OCI-LY7 (cell line): Measurements from ENCODE around the gene ADD1. TPM values are rescaled to one million over a fixed set of nuclear protein-coding genes. Genes with fewer than 3 reads are reported as not detected.

Experiments
- BruUV-seq: library from RNA; stranded (reverse); fragments of 400-500 nt; replicated peaks from 2 replicates; lab custom pipeline; 2021; lab: Mats Ljungman, UMichigan
- CTCF ChIA-PET: fragments of 300-600 bp; sonication (Branson Sonifier 250); formaldehyde crosslinking; loops from one replicate; lab custom pipeline; 2022; ENCODE audit warnings: antibody characterized with exemption; ENCODE audit not compliant: unreplicated experiment; lab: Charles Lee
- POLR2A ChIA-PET: fragments of 300-600 bp; sonication (Branson Sonifier 250); formaldehyde crosslinking; loops from one replicate; lab custom pipeline; 2022; ENCODE audit warnings: antibody characterized with exemption; lab: Charles Lee
- DNase-seq: peaks from one replicate; pipeline ENCODE4 v3.0.0-alpha.2; 2015; ENCODE audit warnings: low spot score
- H2AFZ ChIP-seq: fragments of 200-600 bp; sonication (generic), shearing (Covaris generic); 2 replicates; pipeline ENCODE4 v1.6.1; 2014; ENCODE audit warnings: mild to moderate bottlenecking, antibody characterized with exemption, low read length, moderate library complexity
- H3K27ac ChIP-seq: fragments of 200-600 bp; sonication (generic); 2 replicates; pipeline ENCODE4 v1.5.1; 2014; ENCODE audit warnings: mixed run types, low read depth, mild to moderate bottlenecking, moderate library complexity, low read length, inconsistent platforms; ENCODE audit not compliant: poor library complexity, severe bottlenecking
- H3K36me3 ChIP-seq: fragments of 200-600 bp; sonication (generic); 2 replicates; pipeline ENCODE4 v1.6.1; 2014; ENCODE audit warnings: mild to moderate bottlenecking, antibody characterized with exemption, low read length, moderate library complexity, mixed read lengths; ENCODE audit not compliant: insufficient read depth
- H3K4me1 ChIP-seq: fragments of 200-600 bp; sonication (generic); 2 replicates; pipeline ENCODE4 v1.5.1; 2014; ENCODE audit warnings: mild to moderate bottlenecking, low read length; ENCODE audit not compliant: insufficient read depth, poor library complexity, severe bottlenecking
- H3K4me2 ChIP-seq: fragments of 200-600 bp; sonication (generic); 2 replicates; pipeline ENCODE4 v1.6.1; 2014; ENCODE audit warnings: mild to moderate bottlenecking, low read length
- H3K4me3 ChIP-seq: fragments of 200-600 bp; sonication (generic); 2 replicates; pipeline ENCODE4 v1.5.1; 2014; ENCODE audit warnings: mild to moderate bottlenecking, low read depth, low read length; ENCODE audit not compliant: poor library complexity, severe bottlenecking
- H3K79me2 ChIP-seq: fragments of 200-600 bp; sonication (generic); 2 replicates; pipeline ENCODE4 v1.6.1; 2016; ENCODE audit warnings: low read depth, mild to moderate bottlenecking, low read length, moderate library complexity, mixed read lengths; ENCODE audit not compliant: insufficient read depth
- H3K9me2 ChIP-seq: fragments of 200-600 bp; sonication (generic); 2 replicates; pipeline ENCODE4 v1.6.1; 2016; ENCODE audit warnings: mild to moderate bottlenecking, low read length, mixed read lengths; ENCODE audit not compliant: insufficient read depth
- H3K9me3 ChIP-seq: fragments of 200-600 bp; sonication (generic); 2 replicates; pipeline ENCODE4 v1.6.1; 2014; ENCODE audit warnings: mild to moderate bottlenecking, mixed run types, low read length, mixed read lengths
- H4K20me1 ChIP-seq: fragments of 200-600 bp; sonication (generic); 2 replicates; pipeline ENCODE4 v1.6.1; 2014; ENCODE audit warnings: mild to moderate bottlenecking, antibody characterized with exemption, low read length, moderate library complexity, mixed read lengths; ENCODE audit not compliant: insufficient read depth
- CTCF ChIP-seq: fragments of 200-600 bp; sonication (generic); conservative IDR thresholded peaks from 2 replicates; pipeline ENCODE4 v1.5.1; 2014; ENCODE audit warnings: mild to moderate bottlenecking, antibody characterized with exemption, low read length, moderate library complexity, mixed read lengths
- EZH2phosphoT487 ChIP-seq: fragments of 200-600 bp; sonication (generic); IDR thresholded peaks from 2 replicates; pipeline ENCODE4 v1.6.1; 2018; ENCODE audit warnings: low read depth, borderline replicate concordance, mild to moderate bottlenecking, mixed run types, antibody characterized with exemption, low read length, moderate library complexity, mixed read lengths
- intact Hi-C: fragments of 100-400 bp; cut with micrococcal nuclease; formaldehyde crosslinking; loops from one replicate; pipeline ENCODE4 v1.10.0; 2022; ENCODE audit not compliant: unreplicated experiment
- total RNA-seq, 2 experiments: library from RNA; depleted of rRNA in 1 of 2; stranded (reverse); fragments of >200 nt in 1 of 2; shearing (Covaris generic) in 1 of 2; gene quantifications; 2 replicates each; pipeline ENCODE4 v1.2.3, GENCODE V29; 2014 to 2022

Gene ADD1
- total RNA-seq, 2 experiments from 2014 or later, result 85.3 to 108 TPM

DNA sequence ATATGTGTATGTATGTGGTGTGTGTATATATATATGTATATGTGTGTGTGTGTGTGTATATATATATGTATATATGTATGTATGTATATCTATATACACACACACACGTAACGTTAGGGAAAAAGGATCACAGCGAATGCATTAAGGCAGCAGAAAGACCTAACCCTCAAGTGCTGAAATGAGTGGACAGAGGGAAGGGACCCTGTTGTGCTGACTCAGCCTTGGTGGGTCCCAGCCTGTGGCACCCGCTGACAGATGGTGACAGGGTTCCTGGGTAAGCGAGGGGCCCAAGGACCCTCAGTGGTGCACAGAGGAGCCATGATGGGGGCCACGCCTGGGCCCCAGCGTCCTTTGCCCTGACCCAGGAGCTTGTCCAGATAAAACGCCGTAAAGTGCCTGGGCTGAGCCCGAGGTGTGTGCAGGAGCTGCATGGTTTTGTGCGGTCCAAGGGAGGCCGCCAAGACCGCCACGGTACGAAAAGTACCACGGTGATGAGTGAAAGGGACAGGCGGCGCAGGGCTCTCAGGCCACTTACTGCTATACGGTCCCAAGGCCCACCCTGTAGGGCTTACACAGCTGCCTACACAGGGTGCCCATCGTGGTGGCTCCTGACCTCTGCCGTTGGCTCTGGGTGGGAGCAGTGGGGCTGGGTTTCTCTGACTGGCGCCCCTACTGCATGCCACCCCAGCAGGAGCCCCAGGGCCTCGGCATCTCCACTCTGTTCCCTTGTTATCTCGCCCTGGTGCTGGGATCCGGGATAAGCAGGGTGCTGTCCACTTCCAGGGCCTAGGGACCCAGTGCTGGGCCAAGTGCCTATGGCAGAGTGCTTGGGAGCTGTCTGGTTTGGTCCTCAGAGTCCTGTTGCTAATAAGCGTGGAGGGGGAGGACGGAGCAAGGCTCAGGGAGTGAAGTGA, 40.8 kb upstream of the ADD1 start:
- no peak overlapping the region for H3K27ac ChIP-seq

GRCh38 chr4:2803624-2804448, 39.8 kb upstream of the ADD1 start:
- intact Hi-C loops, result no loop called here
- H4K20me1 ChIP-seq, result no peaks in the 10 kb centered on the region
- BruUV-seq, result no TSS peak
- ChIA-PET CTCF (interaction anchor here (0.6 kb wide), 1 partner anchor 14 kb away, joined by 3 read pairs; no protein-coding TSS in a partner anchor), POLR2A (interaction anchor here (1.0 kb wide), 1 partner anchor 18 kb away, joined by 3 read pairs; no protein-coding TSS in a partner anchor)
- DNase-seq, result no peak
- no peaks in the 10 kb centered on the region for H3K9me2 ChIP-seq
- no peaks in the 10 kb centered on the region for H3K9me3 ChIP-seq
- no peaks in the 10 kb centered on the region for H3K79me2 ChIP-seq
- H3K36me3 ChIP-seq, result no peaks in the 10 kb centered on the region
- H2AFZ ChIP-seq, result no peak overlapping the region
- H3K4me1 ChIP-seq, result peaks cover 24% of the 10 kb centered on the region
- H3K27ac ChIP-seq, result no peak overlapping the region
- H3K4me3 ChIP-seq, result no peak overlapping the region
- H3K4me2 ChIP-seq, result no peak overlapping the region
- no peak for TF ChIP-seq EZH2phosphoT487
- TF ChIP-seq CTCF, result no peak

More for the DNA sequence above, 40.8 kb upstream of the ADD1 start:
- intact Hi-C loops, result no loop called here
- CTCF ChIA-PET, result no interaction called here
- no peak for DNase-seq
- no peak overlapping the region for H3K4me3 ChIP-seq
- H3K9me2 ChIP-seq, result no peaks in the 10 kb centered on the region
- TF ChIP-seq CTCF (no peak), EZH2phosphoT487 (no peak)
- no peaks in the 10 kb centered on the region for H3K36me3 ChIP-seq
- H3K4me2 ChIP-seq, result no peak overlapping the region
- H3K9me3 ChIP-seq, result no peaks in the 10 kb centered on the region
- H3K4me1 ChIP-seq, result peaks cover 33% of the 10 kb centered on the region
- POLR2A ChIA-PET, result no interaction called here
- no TSS peak for BruUV-seq
- H3K79me2 ChIP-seq, result no peaks in the 10 kb centered on the region
- no peak overlapping the region for H2AFZ ChIP-seq
- H4K20me1 ChIP-seq, result no peaks in the 10 kb centered on the region
